Stimulated activated CD8-positive, alpha-beta memory T cell treated with anti-CD3 and anti-CD28 coated beads, Interleukin-12 subunit alpha, Interleukin-12 subunit beta, amount 100 ng/mL, for 1 hour (primary cell): ENCODE results near the gene KIF26B.
"Not testable (repeated sequence)": the region's sequence is repeated elsewhere in the genome, so short reads cannot be mapped to it uniquely, and the experiment has no call there.

ENCODE experiments used
- DNase-seq: peaks from one replicate; pipeline ENCODE4 v3.0.0-alpha.2; 2020; ENCODE audit warnings: low read depth

Gene KIF26B

DNA sequence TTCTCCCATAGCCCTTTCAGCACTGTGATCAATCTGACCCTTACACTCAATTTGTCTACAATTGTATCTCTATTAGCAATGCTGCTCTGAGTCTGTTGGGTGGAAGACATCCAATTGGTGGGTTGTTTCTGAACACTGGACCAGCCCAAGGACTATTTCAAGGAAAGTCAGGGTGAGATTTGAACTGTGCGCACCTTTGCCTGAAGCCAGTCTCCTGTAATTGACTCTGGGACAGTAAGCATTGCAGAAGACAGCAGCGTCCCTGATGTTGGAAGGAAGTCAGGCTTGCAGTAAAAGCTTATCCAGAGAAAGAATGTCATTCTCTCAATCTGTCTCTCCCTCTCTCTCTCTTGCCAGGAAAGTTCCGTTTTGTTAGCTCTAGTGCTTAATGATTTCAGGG is 233.9 kb downstream of the KIF26B start:
- no peak for DNase-seq

DNA sequence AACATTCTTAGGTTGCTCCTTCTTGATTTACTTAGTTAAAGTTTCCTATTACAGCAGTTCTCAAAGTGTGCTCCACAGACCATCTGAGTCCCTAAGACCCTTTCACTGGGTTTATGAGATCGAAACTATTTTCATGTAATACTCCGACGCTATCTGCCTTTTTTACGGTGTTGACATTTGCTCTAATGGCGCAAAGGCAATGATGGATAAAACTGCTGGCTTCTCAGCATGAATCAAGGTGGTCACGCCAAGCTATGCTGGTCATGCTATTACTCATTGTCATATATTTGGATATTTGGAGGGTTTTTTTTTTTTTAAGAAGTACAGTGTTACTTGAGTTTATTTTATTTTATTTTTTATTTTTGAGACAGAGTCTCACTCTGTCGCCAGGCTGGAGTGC is 235.1 kb downstream of the KIF26B start:
- DNase-seq: no peak

DNA sequence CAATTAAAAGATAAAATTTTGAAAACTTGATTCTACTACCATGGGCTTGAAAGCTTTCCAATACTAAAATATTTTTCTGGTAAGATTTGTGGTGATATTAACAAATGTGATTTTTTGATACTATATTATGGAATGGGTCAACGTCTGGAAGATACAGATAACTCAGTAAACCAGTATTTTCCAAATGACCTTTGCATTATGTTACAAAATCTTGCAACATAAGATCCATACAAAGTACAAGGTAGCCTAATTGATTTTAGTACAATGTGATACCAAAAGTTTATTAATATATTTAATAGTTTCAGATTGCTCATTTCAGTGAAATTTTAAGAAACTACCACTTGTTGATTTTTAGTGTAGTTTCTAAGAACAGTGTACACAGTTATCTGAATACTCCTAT is 236.2 kb downstream of the KIF26B start:
- DNase-seq: no peak

DNA sequence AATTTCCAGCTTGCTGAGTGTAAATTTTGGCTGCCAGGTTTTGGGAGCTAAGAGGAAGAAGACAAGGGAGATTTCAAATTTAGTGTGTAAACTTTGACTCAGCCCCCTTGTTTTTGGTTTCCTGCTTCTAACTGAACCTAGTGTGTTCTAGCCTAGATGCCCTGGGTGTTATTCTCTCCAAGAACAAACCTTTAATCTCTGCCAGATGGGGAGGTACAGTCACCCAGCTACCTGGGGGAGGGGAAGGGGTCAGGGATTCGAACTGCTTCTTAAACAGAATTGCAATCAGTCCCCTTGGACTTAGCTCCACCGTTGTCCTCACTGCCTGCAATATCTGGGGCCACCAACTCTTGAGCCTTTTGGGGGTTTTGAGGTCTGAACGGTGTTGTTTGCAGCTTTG is 238.9 kb downstream of the KIF26B start:
- no peak for DNase-seq

DNA sequence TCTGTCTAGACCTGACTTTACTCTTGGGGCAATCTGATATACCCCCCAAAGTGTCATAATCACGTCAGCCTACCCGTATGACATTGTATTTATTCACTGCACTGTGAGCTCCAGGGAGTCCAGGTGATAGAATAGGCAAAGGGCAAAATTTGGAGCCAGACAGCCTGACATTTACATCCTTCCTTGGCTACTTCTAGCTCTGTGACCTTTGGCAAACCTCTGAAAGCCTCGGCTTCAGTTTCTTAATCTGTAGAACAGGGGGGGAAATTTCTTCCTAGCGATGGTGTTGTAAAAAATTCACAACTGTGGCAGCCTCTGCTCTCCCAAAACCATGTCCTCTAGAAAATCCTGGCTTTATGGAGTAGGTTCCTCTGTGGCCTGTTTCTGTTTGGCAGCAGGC is 240.9 kb downstream of the KIF26B start:
- DNase-seq: no peak

DNA sequence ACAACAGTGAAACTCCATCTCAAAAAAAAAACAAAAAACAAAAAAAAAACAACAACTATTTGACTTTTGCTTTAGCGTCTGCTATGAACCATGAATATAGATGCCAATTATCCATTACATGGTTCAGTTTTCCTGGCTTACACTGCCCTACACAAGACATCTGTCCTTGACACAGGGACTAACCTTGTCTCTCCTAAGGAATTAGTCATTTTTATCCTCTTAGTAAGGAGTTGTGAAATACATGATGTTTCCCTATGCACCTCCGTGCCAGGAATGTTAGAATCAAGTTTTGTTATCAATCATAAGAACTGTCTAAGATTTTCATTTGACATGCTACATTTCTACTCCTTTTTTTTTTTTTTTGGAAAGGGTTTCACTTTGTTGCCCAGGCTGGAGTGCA is 241.8 kb downstream of the KIF26B start:
- DNase-seq: no peak

DNA sequence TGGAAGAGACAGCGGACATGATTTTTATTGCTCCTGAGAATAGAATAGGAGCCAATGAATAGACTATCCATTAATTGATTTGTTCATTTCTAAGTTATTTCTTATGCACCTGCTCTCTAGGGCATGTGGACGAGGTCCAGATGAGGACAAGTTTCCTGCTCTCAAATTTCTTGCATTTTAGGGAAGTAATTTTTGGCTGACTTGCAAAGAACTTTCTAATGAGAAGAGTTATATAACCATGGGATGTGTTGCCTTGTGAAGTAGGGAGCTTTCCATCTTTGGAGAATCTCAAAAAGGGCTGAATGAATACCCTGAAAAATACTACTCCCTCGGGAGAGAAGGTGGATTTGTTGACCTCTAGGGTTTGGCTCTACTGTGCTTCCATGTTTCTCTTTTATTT is 243.0 kb downstream of the KIF26B start:
- no peak for DNase-seq

DNA sequence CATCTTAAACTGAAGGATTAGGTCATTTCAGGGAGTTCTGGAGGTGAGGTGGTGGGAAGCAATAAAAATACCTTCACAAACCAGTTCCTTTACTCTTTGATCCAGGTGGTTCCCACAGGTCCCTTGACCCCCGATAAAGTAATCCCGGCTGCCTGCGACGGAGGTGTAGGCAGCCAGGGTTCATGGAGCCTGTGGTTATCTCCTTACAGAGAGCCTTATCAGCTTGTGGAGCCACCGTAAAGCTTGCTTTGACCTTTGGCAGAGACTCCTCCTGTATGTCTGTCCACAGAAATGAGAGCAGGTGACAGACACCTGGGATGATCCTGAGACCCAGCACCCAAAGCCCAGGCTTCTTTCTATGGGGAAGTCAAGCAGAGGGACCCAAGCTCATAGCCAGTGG is 243.4 kb downstream of the KIF26B start:
- no peak for DNase-seq

DNA sequence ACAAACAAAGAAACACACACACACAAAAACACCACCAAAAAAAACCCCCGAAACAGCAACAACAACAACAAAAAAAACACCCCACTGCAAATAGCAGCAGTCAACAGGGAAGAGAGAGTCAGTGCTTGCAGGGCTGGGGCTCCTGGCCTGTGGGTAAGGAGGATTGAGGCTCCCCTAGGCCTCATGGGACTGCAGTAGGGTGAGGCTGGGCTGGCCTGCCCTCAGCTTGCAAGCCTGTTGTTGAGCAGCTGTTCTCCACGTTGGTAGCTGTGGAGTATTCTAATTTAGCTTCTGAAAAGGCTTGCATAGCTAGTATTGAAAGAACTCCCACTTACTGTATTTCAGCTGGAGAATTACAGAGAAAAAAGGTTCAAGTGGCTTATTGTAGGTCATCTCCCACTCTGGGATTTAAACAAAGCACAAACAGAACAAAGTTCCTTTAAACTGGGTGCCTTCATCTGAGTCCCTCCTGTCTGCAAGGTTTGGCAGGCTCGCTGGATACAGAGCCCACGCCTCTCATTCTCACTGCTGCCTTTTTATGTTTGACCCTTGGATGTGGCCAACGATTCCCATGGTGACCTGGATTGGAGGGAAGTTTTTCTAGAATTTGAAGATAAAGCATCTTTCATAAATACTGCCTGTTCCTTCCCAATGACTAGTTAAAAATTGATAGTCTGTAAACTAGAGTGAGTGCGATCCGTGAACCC is 247.2 kb downstream of the KIF26B start:
- no peak for DNase-seq

DNA sequence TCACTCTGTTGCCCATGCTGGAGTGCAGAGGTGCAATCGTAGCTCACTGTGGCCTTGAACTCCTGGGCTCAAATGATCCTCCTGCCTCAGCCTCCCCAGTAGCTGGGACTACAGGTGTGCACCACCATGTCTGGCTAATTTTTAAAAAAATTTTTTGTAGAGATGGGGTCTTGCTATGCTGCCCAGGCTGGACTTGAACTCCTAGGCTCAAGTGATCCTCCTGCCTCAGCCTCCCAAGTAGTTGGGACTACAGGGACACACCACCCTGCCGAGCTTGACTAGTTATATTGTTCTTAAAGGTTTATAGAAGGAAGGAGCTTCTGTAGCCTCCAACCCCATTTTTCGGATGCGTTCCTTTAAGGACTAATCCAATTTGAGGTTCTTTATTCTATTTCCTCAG is 248.2 kb downstream of the KIF26B start:
- DNase-seq: not testable (repeated sequence)

DNA sequence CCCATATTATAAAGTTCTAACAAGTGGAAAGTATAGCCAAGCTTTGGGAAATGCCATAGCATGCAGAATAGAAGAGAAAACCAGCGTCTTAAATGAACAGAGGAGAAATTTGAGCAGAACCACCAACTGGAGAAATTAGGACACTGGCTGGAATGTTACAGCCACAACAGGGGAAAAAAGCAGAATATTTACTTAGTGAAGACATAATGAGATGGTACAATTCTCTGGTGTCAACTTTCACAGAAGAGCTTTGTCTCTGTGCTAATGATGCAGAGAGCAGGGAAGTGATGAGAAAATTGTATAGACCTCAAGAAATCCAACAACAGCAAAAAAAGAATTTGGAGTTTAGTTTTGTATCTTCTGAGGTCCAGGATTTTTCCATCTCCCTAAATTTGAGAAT is 249.7 kb downstream of the KIF26B start:
- DNase-seq: no peak

DNA sequence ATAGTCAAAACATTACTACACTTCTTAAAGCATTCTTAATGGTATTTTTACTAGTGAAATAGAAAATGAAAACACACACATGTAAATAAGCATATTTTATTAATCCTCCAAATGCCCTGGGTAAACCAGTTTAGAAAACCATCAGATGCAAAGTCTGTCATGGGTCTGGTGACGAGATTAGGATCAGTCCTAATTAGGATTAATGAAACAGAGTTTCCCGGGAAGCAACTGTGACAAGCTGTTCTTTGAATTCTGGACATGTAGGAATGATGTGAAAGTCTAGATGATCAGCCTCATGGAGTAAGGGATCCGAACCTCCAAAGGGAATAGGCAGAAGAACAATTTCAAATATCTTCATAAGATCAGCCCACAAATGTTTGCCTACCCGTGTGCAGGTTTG is 250.2 kb downstream of the KIF26B start:
- no peak for DNase-seq

DNA sequence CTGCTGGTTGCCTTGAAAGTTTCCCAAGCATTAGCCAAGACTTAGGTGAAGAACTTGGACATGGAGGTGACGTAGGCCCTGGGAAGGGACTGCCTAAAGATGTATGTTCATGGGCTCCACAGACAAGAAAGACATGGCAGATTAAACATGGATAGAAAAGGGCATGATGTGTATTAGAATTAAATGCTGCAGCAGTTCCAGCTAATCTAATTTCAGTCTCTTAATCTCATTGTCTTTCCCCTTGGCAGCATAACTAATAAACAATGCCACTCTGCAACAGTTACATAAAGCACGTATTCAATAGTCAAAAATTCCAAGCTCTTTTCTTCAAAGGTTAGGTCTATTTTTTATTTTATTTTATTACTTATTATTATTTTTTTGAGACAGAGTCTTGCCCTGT is 251.6 kb downstream of the KIF26B start:
- no peak for DNase-seq

DNA sequence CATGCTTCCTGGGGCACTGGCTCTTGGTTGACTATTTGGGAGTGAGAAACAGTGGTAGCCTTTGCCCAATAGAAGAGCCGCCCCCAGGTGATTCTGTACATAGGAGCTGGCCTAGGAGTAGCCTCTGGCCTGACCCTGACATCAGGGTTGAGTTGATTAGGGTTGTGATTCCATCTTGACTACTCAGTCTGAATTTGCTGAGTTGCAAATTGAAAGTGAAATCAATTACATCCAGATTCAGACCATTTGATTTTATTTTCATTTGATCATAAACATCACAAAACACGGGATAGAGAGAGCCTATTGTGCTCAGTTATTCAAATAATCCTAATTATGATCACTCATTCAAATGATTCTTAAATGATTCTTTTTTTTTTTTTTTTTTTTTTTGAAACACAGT is 253.2 kb downstream of the KIF26B start:
- DNase-seq: no peak

DNA sequence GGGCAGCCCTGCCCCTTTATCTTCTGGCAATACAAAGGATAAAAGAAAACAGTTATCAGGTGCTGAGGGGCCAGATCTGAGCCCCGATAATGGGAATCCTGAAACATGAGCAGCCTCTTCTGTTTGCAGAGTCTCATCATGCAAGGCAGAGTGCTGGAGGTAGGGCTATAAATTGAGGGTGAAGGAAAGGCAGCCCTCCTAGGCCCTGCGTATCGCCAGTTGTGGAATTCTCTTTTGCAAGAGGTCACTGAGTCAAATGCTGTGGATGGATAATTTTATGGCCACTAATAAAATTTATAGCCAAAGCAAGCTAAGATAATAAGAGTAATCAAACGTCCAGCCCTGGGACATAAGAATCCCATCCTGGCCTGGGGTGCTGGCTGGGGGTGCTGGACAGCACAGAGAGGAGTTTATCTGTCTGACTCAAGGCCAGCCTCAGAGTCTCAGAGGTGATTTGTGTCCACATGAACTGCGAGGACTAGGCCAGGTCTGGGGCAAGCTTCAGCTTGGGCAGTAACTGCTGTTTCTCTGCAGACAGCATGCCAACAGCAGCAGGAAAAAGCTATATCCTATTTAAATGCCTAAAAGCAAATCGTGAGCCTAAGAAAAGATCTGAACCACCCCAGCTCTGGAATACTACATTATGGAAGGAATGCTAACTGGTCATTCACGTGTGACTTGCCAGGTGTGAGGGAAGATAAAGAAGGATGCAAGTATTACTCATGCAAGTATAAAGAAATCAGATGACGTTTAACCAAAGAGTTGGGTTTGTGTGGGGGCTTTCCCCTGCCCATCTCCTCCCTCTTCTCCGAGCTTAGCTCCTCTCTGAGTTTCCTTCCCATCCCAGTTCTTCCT is 254.8 kb downstream of the KIF26B start:
- DNase-seq: no peak

DNA sequence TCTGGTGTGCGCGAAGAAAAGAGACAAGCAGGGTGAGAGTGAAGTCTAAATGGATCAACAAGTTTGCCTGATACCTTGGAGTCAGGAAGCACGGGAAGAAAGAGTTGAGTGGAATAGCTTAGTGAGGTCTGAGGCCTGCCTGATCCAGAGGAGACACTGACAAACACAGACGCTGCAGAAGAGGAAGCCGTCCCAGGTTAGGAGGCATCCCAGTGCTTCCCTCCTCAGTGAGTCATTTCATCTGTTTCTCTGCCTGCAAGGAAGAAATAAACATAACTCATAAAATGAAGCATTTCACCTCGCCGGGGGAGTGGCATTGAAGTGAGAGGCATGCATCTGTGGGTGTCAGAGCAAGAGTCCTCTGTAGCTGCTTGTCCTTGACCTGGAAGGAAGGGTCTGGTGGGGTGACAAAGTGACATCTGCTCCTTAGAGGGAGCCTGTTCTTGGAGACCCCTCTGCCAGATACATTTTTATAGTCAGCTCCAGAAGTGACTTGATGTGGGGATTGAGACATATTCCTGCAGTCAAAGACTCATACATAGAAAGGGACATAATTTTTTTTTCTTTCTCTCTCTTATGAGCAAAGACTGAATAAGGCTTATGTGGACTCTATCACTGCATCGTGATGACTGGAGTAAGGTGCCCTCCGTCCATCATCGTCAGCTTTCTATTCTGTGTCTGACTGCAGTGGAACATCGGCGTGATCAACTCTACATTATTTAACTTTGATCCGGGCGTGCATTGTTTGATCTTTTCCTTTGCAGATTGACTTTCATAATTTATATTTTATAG is 256.7 kb downstream of the KIF26B start:
- no peak for DNase-seq

DNA sequence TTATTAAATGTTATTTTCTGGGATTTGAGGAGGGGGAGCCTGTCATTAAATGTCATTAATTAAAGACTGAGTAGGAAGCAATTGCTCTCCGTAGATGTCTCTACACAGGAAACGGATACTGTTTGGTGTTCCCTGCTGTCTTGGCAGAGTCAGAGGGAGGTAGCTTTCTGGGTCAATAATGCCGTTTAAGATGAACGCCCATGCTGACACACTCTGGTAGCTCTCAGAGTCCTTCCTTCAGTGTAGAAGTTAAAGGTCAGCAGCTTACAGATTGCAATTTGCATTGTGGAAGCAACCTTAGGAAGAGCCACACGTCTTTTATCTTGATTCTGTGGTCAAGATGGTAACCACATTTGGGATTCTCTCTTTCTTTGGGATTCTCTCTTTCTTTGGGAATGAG is 257.5 kb downstream of the KIF26B start:
- DNase-seq: no peak

DNA sequence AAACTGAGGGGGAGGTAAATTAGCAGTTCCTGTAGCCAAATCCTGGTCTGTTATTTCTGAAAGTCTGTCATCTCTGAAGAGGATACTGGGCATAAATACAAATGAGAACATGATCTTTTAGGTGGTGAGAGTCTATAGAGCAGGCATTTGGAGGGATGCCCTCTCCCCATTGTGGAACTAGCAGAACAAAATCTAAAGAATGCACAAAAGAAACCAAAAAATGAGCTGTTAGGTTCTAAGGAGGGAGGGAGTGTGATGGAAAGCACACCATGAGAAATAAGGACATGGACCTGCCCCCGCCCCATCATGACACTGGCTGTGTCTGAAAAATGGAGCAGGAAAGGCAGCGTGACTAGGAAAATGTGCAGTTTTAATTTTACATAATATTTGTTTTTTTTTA is 262.0 kb downstream of the KIF26B start:
- no peak for DNase-seq

DNA sequence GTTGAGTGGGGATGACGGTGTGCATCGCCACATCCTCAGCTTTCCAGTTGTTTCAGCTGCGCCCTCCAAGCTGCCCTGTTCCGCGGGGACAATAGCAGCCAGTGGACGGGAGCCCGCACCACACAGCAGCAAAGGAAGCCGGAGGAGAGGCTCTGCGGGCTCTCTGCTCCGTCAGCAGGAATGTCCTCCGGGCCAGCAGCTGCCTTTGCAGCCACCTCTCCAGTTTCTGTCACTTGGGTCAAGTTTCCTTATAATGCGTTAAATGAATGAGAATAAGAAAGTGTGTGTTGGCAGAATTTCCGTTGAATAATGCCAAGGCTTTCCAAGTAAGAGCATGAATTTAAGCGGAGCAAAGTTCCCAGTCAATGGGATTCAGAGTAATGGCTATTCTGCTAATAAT is 263.3 kb downstream of the KIF26B start:
- no peak for DNase-seq

DNA sequence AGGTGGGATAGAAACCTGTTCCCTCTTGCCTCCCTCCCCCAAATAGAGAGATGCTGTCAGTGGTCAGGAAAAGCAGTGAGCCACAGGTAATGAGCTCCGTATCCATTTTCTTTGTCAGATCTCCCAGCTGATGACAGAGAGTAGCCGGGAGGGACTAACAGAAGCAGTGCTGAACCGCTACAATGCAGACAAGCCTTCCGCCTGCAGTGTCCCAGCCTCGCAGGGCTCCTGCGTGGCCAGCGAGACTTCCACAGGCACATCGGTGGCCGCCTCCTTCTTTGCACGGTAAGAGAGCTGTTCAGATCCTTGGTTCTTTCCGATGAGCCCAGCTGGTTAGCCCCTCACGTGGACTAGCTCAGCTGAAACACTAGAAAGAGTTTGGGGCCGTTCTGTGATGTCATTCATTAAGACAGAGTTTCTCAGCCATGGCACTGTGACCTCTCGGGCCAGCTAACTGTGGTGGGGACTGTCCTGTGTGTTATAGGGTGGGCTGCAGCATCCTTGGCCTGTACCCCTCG is 264.7 kb downstream of the KIF26B start:
- DNase-seq: no peak

DNA sequence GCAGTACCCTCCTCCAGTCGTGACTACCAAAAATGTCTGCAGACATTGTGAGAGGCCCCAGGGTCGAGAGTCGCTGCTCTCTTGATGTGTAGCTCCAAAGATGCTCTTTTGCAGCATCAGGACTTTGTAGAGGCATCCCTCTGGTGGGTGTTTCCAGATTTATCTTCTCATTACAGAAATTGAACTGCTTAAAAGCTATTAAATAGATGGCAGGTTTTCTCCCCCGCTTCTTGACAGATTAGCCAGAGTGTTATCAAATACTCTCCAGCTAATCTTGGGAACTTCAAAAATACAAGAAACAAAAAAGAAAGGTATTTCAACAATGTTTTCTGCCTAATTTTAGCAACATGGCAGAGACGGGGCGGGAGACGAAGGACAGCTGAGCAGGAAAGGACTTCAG is 265.2 kb downstream of the KIF26B start:
- no peak for DNase-seq

DNA sequence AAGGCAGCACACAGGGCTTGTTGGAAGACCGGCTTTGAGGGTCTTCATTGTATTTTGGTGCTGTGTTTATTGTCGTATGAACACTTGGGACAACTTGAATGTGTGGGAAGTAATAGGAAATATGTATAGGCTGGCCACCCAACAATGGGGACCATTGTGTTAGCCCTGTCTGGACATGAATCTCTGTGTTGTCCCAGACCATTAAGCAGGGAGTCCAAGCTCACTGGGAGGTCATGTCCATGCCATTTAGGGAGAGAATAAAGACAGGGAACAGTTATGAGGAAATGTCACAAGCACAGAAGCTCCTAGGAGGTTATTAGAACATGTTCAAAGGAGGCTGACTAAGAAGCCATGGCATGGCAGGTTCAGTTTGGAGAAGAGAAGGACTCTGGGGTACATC is 266.1 kb downstream of the KIF26B start:
- no peak for DNase-seq

DNA sequence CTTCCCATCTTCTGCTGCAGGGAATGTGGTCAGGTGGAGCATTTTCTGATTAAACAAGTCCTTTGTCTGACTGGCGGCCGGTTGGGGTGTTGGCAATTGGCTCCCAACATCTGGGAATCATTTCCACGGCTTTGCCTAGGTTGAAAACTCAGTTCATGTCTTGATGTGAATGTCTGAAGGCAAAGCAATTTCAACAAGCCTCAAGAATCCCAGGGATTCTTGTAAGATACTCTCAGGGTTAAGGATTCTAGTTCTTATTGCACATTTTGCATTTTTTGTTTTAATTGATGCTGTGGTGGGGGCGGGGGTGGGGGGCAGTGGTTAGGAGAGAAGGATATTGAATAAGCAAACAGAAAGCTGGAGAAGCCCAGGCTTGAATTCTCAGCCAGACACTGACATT is 273.9 kb downstream of the KIF26B start:
- DNase-seq: no peak
